Measurements from ENCODE around the gene RC3H2. TPM values are rescaled to one million over a fixed set of nuclear protein-coding genes. Genes with fewer than 3 reads are reported as not detected.
"Not testable (repeated sequence)": the region's sequence is repeated elsewhere in the genome, so short reads cannot be mapped to it uniquely, and the experiment has no call there.

RC3H2 gene
- total RNA-seq, 1 donor: 58.8 TPM

DNA sequence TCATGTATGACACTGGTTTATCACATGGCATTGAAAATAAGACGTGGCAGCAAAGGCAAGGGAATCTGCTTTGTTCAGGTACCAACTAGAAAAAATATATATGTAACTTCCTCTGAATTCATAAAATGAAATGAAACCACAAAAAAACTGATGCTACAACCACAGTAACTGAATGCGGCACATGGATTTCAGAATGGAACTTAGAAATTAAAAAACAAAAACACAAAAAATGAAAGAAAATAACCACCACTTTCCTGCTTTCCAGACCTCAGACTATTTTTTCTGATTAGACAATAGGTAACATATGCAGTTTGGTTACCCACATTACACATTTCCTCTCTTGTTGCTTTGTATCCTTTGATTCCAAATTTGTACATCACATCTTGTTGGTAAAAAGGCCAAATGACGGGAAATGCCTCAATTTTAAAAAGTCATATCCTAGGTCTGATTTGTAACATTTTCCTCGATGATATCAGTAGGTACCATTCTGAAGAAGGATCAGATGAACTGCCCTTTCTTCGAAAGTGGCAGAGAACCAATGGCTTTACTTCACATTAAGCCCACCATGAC, 58.7 kb downstream of the RC3H2 start:
- H3K4me3 ChIP-seq (ENCODE audit: low read depth, low read length): no peak overlapping the region
- TF ChIP-seq, protein P1, sequence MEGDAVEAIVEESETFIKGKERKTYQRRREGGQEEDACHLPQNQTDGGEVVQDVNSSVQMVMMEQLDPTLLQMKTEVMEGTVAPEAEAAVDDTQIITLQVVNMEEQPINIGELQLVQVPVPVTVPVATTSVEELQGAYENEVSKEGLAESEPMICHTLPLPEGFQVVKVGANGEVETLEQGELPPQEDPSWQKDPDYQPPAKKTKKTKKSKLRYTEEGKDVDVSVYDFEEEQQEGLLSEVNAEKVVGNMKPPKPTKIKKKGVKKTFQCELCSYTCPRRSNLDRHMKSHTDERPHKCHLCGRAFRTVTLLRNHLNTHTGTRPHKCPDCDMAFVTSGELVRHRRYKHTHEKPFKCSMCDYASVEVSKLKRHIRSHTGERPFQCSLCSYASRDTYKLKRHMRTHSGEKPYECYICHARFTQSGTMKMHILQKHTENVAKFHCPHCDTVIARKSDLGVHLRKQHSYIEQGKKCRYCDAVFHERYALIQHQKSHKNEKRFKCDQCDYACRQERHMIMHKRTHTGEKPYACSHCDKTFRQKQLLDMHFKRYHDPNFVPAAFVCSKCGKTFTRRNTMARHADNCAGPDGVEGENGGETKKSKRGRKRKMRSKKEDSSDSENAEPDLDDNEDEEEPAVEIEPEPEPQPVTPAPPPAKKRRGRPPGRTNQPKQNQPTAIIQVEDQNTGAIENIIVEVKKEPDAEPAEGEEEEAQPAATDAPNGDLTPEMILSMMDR (IDR thresholded peaks at IDR 0.05; ENCODE audit: insufficient read depth, low read length): no peak
- DNase-seq (ENCODE audit: low read depth): no peak

GRCh38 chr9:122845116-122845515, 60.0 kb downstream of the RC3H2 start:
- TF ChIP-seq, protein P1 (IDR thresholded peaks at IDR 0.05; ENCODE audit: insufficient read depth, low read length): no peak
- no peak overlapping the region for H3K4me3 ChIP-seq (ENCODE audit: low read depth, low read length)
- DNase-seq (ENCODE audit: low read depth): no peak

DNA sequence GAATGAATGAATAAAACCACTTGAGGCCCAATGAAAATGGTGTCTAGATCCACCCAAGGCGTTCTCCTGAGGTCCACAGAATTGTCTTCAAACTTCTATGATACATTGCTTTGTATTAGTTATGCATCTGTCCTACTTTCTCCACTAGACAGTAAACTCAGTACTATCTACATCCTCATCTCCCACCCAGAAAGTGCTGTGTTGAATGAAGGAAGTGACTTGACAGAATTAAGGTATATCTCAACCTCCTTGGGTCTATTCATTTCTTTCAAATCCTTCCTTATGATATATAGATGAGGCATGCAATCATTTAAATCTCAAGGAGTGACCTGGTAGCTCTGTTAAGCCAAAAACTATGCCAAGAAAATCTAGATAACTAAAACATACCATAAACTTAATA, 61.0 kb downstream of the RC3H2 start:
- no peak for DNase-seq (ENCODE audit: low read depth)
- TF ChIP-seq, protein P1 (IDR thresholded peaks at IDR 0.05; ENCODE audit: insufficient read depth, low read length): no peak
- H3K4me3 ChIP-seq (ENCODE audit: low read depth, low read length): no peak overlapping the region

- no peak for DNase-seq (ENCODE audit: low read depth)
- TF ChIP-seq, protein P1 (IDR thresholded peaks at IDR 0.05; ENCODE audit: insufficient read depth, low read length): no peak
- no peak overlapping the region for H3K4me3 ChIP-seq (ENCODE audit: low read depth, low read length)
Observed at GRCh38 chr9:122841501-122841900, 63.7 kb downstream of the RC3H2 start.

DNA sequence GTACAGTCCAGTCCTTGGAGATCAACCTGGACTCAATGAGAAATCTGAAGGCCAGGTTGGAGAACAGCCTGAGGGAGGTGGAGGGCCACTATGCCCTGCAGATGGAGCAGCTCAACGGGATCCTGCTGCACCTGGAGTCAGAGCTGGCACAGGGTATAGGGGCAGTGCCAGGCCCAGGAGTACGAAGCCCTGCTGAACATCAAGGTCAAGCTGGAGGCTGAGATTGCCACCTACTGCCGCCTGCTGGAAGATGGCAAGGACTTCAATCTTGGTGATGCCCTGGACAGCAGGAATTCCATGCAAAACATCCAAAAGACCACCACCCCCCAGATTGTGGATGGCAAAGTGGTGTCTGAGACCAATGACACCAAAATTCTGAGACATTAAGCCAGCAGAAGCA, 66.7 kb downstream of the RC3H2 start:
- not testable (repeated sequence) for DNase-seq (ENCODE audit: low read depth); H3K4me3 ChIP-seq (ENCODE audit: low read depth, low read length)

DNA sequence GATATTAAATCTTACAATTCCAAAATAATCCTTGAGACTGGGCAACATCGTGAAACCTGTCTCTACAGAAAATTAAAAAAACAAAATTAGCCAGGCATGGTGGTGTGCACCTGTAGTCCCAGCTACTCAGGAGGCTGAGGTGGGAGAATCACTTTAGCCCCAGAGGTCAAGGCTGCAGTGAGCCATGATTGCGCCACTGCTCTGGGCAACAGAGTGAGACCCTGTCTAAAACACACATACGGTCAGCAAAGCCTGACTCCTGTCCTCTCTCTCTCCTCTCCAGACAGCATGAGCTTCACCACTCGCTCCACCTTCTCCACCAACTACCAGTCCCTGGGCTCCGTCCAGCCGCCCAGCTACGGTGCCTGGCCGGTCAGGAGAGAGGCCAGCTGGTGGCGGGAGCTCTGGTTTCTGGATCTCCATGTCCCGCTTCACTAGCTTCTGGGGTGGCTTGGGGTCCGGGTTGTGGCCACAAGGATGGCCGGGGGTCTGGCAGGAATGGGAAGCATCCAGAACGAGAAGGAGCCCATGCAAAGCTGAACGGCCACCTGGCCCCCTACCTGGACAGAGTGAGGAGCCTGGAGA, 67.8 kb downstream of the RC3H2 start:
- no peak overlapping the region for H3K4me3 ChIP-seq (ENCODE audit: low read depth, low read length)
- TF ChIP-seq, protein P1 (IDR thresholded peaks at IDR 0.05; ENCODE audit: insufficient read depth, low read length): no peak
- DNase-seq (ENCODE audit: low read depth): no peak

GRCh38 chr9:122835313-122835731, 69.8 kb downstream of the RC3H2 start:
- no peak overlapping the region for H3K4me3 ChIP-seq (ENCODE audit: low read depth, low read length)
- no peak for DNase-seq (ENCODE audit: low read depth)
- TF ChIP-seq, protein P1 (IDR thresholded peaks at IDR 0.05; ENCODE audit: insufficient read depth, low read length): no peak
